Measurements from ENCODE around the gene PLEKHG3.

DNA sequence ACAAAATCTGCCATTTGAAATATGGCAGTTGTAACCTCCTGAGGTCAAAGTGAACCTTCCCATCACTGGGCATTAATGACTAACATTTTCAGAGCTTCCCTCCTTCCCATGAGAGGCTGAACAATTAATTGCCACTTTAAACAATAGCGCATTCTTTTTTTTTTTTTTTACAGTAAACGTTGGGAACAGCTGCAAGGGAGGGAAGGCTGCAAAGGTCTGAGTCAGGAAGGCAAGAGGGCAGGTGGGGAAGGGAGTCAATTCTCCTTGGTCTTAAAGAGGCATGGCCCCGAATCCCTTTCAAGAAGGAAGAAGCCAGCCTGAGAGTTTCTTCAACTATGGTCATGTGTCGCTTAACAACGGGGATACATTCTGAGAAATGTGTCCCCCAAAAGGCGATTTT is 41.0 kb upstream of the PLEKHG3 start:
- TF ChIP-seq, protein P1, sequence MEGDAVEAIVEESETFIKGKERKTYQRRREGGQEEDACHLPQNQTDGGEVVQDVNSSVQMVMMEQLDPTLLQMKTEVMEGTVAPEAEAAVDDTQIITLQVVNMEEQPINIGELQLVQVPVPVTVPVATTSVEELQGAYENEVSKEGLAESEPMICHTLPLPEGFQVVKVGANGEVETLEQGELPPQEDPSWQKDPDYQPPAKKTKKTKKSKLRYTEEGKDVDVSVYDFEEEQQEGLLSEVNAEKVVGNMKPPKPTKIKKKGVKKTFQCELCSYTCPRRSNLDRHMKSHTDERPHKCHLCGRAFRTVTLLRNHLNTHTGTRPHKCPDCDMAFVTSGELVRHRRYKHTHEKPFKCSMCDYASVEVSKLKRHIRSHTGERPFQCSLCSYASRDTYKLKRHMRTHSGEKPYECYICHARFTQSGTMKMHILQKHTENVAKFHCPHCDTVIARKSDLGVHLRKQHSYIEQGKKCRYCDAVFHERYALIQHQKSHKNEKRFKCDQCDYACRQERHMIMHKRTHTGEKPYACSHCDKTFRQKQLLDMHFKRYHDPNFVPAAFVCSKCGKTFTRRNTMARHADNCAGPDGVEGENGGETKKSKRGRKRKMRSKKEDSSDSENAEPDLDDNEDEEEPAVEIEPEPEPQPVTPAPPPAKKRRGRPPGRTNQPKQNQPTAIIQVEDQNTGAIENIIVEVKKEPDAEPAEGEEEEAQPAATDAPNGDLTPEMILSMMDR (IDR thresholded peaks at IDR 0.05; ENCODE audit: low read depth, low read length, poor library complexity, severe bottlenecking): no peak
- TF ChIP-seq EZH2phosphoT487 (IDR thresholded peaks at IDR 0.05; ENCODE audit: borderline replicate concordance, low read length): no peak
